H9 (cell line): ENCODE measurements around the gene RTL5. TPM values are rescaled to one million over a fixed set of nuclear protein-coding genes. Genes with fewer than 3 reads are reported as not detected.
A peak's percentile ranks its signal among the peaks of the same experiment; 100 is the strongest.

Experiments used
- DNase-seq: peaks from one replicate; pipeline ENCODE4 v3.0.0-alpha.2; 2017
- H2AFZ ChIP-seq: one replicate; pipeline ENCODE4 v1.6.1; 2013; ENCODE audit warnings: mild to moderate bottlenecking, low read length, control low read depth, moderate library complexity
- H2AK5ac ChIP-seq: 2 replicates; pipeline ENCODE4 v1.6.1; 2013; ENCODE audit warnings: low read length, control low read depth, mixed read lengths; ENCODE audit not compliant: insufficient read length
- H2BK120ac ChIP-seq: one replicate; pipeline ENCODE4 v1.6.1; 2013; ENCODE audit warnings: low read depth, mild to moderate bottlenecking, low read length, control low read depth, inconsistent platforms; ENCODE audit not compliant: poor library complexity, severe bottlenecking
- H2BK12ac ChIP-seq: 2 replicates; pipeline ENCODE4 v1.6.1; 2013; ENCODE audit warnings: low read length, control low read depth, mixed read lengths, low read depth; ENCODE audit not compliant: insufficient read length
- H2BK15ac ChIP-seq: 2 replicates; pipeline ENCODE4 v1.6.1; 2013; ENCODE audit warnings: low read depth, low read length, control low read depth
- H2BK20ac ChIP-seq: one replicate; pipeline ENCODE4 v1.6.1; 2013; ENCODE audit warnings: low read depth, mild to moderate bottlenecking, low read length, control low read depth, inconsistent platforms; ENCODE audit not compliant: poor library complexity, severe bottlenecking
- H2BK5ac ChIP-seq: 2 replicates; pipeline ENCODE4 v1.6.1; 2013; ENCODE audit warnings: low read length, control low read depth, mixed read lengths; ENCODE audit not compliant: insufficient read length
- H3K14ac ChIP-seq: 2 replicates; pipeline ENCODE4 v1.6.1; 2013; ENCODE audit warnings: low read length, control low read depth; ENCODE audit not compliant: insufficient read depth
- H3K18ac ChIP-seq: 2 replicates; pipeline ENCODE4 v1.6.1; 2013; ENCODE audit warnings: low read depth, mild to moderate bottlenecking, mixed read lengths, low read length, control low read depth; ENCODE audit not compliant: insufficient read length
- H3K23ac ChIP-seq: 2 replicates; pipeline ENCODE4 v1.6.1; 2013; ENCODE audit warnings: low read length, control low read depth, mixed read lengths, low read depth; ENCODE audit not compliant: insufficient read length
- H3K23me2 ChIP-seq: 2 replicates; pipeline ENCODE4 v1.6.1; 2013; ENCODE audit warnings: low read depth, mild to moderate bottlenecking, mixed read lengths, low read length, control low read depth; ENCODE audit not compliant: insufficient read length, poor library complexity, severe bottlenecking
- H3K27ac ChIP-seq: 2 replicates; pipeline ENCODE4 v1.5.1; 2013; ENCODE audit warnings: low read length, control low read depth, mixed read lengths, low read depth; ENCODE audit not compliant: insufficient read length
- H3K27me3 ChIP-seq: 2 replicates; pipeline ENCODE4 v1.6.1; 2013; ENCODE audit warnings: low read length, control low read depth, inconsistent platforms; ENCODE audit not compliant: insufficient read depth
- H3K4ac ChIP-seq: 2 replicates; pipeline ENCODE4 v1.6.1; 2013; ENCODE audit warnings: low read depth, mild to moderate bottlenecking, control low read depth, inconsistent platforms, low read length, moderate library complexity
- H3K4me1 ChIP-seq: 2 replicates; pipeline ENCODE4 v1.6.1; 2013; ENCODE audit warnings: low read length, control low read depth, inconsistent platforms; ENCODE audit not compliant: insufficient read depth
- H3K4me2 ChIP-seq: 2 replicates; pipeline ENCODE4 v1.6.1; 2013; ENCODE audit warnings: low read length, control low read depth, mixed read lengths; ENCODE audit not compliant: insufficient read length, insufficient read depth
- H3K56ac ChIP-seq: 2 replicates; pipeline ENCODE4 v1.6.1; 2013; ENCODE audit warnings: low read depth, mild to moderate bottlenecking, mixed read lengths, low read length, control low read depth; ENCODE audit not compliant: insufficient read length
- H3K79me1 ChIP-seq: 2 replicates; pipeline ENCODE4 v1.6.1; 2013; ENCODE audit warnings: low read depth, mild to moderate bottlenecking, moderate library complexity, low read length, control low read depth, inconsistent platforms; ENCODE audit not compliant: insufficient read depth, poor library complexity, severe bottlenecking
- H3K79me2 ChIP-seq: 2 replicates; pipeline ENCODE4 v1.6.1; 2013; ENCODE audit warnings: low read length, control low read depth, inconsistent platforms; ENCODE audit not compliant: insufficient read depth
- H3K9ac ChIP-seq: 2 replicates; pipeline ENCODE4 v1.6.1; 2013; ENCODE audit warnings: low read length, control low read depth, mixed read lengths; ENCODE audit not compliant: insufficient read length; ENCODE audit errors: extremely low read depth
- H3K9me3 ChIP-seq: one replicate; pipeline ENCODE4 v1.6.1; 2013; ENCODE audit warnings: low read depth, low read length, inconsistent platforms; ENCODE audit not compliant: control insufficient read depth
- H3T11ph ChIP-seq: one replicate; pipeline ENCODE4 v1.6.1; 2013; ENCODE audit warnings: mild to moderate bottlenecking, low read length, control low read depth, inconsistent platforms
- H4K20me1 ChIP-seq: one replicate; pipeline ENCODE4 v1.6.1; 2013; ENCODE audit not compliant: control insufficient read depth, insufficient read length, insufficient read depth
- H4K5ac ChIP-seq: 2 replicates; pipeline ENCODE4 v1.6.1; 2013; ENCODE audit warnings: low read depth, mild to moderate bottlenecking, mixed read lengths, low read length, control low read depth; ENCODE audit not compliant: insufficient read length
- H4K8ac ChIP-seq: replicated peaks from 2 replicates; pipeline ENCODE4 v1.6.1; 2013; ENCODE audit warnings: low read length, control low read depth, mixed read lengths, low read depth; ENCODE audit not compliant: insufficient read length
- H4K91ac ChIP-seq: 2 replicates; pipeline ENCODE4 v1.6.1; 2013; ENCODE audit warnings: low read depth, mild to moderate bottlenecking, moderate library complexity, mixed read lengths, low read length, control low read depth; ENCODE audit not compliant: insufficient read length
- H3K27ac Mint-ChIP-seq, 3 experiments: 2 replicates in 2 of 3; 3 replicates in 1 of 3; pipeline ENCODE4 v1.8.0; 2020 to 2021; ENCODE audit warnings: mixed read lengths in 3 of 3, mild to moderate bottlenecking in 1 of 3, moderate library complexity in 1 of 3
- H3K27me3 Mint-ChIP-seq: 2 replicates; pipeline ENCODE4 v1.8.0; 2021; ENCODE audit warnings: low read depth, mild to moderate bottlenecking, moderate library complexity, mixed read lengths
- H3K36me3 Mint-ChIP-seq, 3 experiments: 2 replicates in 2 of 3; 3 replicates in 1 of 3; pipeline ENCODE4 v1.8.0; 2020 to 2021; ENCODE audit warnings: low read depth in 3 of 3, mixed read lengths in 3 of 3; ENCODE audit not compliant: insufficient read depth in 1 of 3
- H3K4me1 Mint-ChIP-seq, 2 experiments: 2 replicates each; pipeline ENCODE4 v1.8.0; 2020; ENCODE audit warnings: mixed read lengths in 2 of 2
- H3K4me3 Mint-ChIP-seq, 2 experiments: 2 replicates in 1 of 2; 3 replicates in 1 of 2; pipeline ENCODE4 v1.8.0; 2020 to 2021; ENCODE audit warnings: mild to moderate bottlenecking in 2 of 2, mixed read lengths in 2 of 2, moderate library complexity in 1 of 2
- H3K9me3 Mint-ChIP-seq, 2 experiments: 2 replicates in 1 of 2; 3 replicates in 1 of 2; pipeline ENCODE4 v1.8.0; 2020; ENCODE audit warnings: mild to moderate bottlenecking in 2 of 2, mixed read lengths in 2 of 2, moderate library complexity in 1 of 2
- CTCF ChIP-seq: fragments of 200-600 bp; sonication (generic); conservative IDR thresholded peaks from 3 replicates; pipeline ENCODE4 v1.8.0; 2021; ENCODE audit warnings: antibody characterized with exemption, mild to moderate bottlenecking
- WGBS: extraction: QIAGEN DNeasy Blood & Tissue Kit; methylation state at CpG from one replicate; pipeline ENCODE4 v1.1.7; 2013; ENCODE audit warnings: missing lambda C conversion rate, low lambda C conversion rate, mixed read lengths; ENCODE audit not compliant: insufficient read length; ENCODE audit errors: extremely low coverage; 5-methylcytosine and 5-hydroxymethylcytosine counted together
- total RNA-seq: library from RNA; stranded (reverse); gene quantifications from 2 replicates; pipeline ENCODE4 v1.2.1, GENCODE V29; 2021

RTL5 gene
- total RNA-seq, 1 experiment from 2014 or later = 1.2 TPM

GRCh38 chrX:72124540-72125201 is 7.0 kb downstream of the RTL5 start:
- H3K4me3 Mint-ChIP-seq = no peak overlapping the region
- H3K79me1 ChIP-seq = no peaks in the 10 kb centered on the region
- TF ChIP-seq CTCF = no peak
- no peak overlapping the region for H2BK5ac ChIP-seq
- H2BK120ac ChIP-seq = no peak overlapping the region
- H3K9me3 Mint-ChIP-seq = peaks cover 76 to 77% of the 10 kb centered on the region in 2 experiments
- no peak overlapping the region for H2BK20ac ChIP-seq
- H4K5ac ChIP-seq = no peak overlapping the region
- H4K8ac ChIP-seq = no peak overlapping the region
- no peak overlapping the region for H3K4ac ChIP-seq
- peaks cover 30 to 32% of the 10 kb centered on the region in 2 experiments for H3K4me1 Mint-ChIP-seq
- H3K36me3 Mint-ChIP-seq = peaks cover 6 to 12% (median 7%) of the 10 kb centered on the region in 3 experiments; a peak in 6 of 7 replicates
- no peak overlapping the region for H3K14ac ChIP-seq
- H3K27ac ChIP-seq = no peak overlapping the region
- peaks cover 6% of the 10 kb centered on the region; the same call in 1 of the 2 replicates for H3K27me3 ChIP-seq
- no peaks in the 10 kb centered on the region for H3K23me2 ChIP-seq
- no CpG with 5 or more reads among the region's 8 CpGs for WGBS
- H3T11ph ChIP-seq = no peak overlapping the region
- H4K91ac ChIP-seq = no peak overlapping the region
- H3K9me3 ChIP-seq = peaks cover 34% of the 10 kb centered on the region
- H2AK5ac ChIP-seq = no peak overlapping the region
- no peak for DNase-seq
- H3K27ac Mint-ChIP-seq = peak overlapping the region in 1 of 3 experiments; percentile 90; a peak in 2 of 7 replicates
- H3K23ac ChIP-seq = no peak overlapping the region
- no peak overlapping the region for H3K18ac ChIP-seq
- H4K20me1 ChIP-seq = no peaks in the 10 kb centered on the region
- H3K79me2 ChIP-seq = no peaks in the 10 kb centered on the region
- H3K4me1 ChIP-seq = peaks cover 4% of the 10 kb centered on the region; the same call in 1 of the 2 replicates
- H2AFZ ChIP-seq = no peak overlapping the region
- H2BK12ac ChIP-seq = no peak overlapping the region
- H3K27me3 Mint-ChIP-seq = peaks cover 26% of the 10 kb centered on the region
- H2BK15ac ChIP-seq = no peak overlapping the region
- no peak overlapping the region for H3K56ac ChIP-seq
- H3K4me2 ChIP-seq = no peak overlapping the region
- no peak overlapping the region for H3K9ac ChIP-seq
